Caco-2 (cell line): ENCODE results near the gene MMP20. TPM values are rescaled to one million over a fixed set of nuclear protein-coding genes. Genes with fewer than 3 reads are reported as not detected.

Experiments
- BruUV-seq: library from RNA; stranded (reverse); fragments of 400-500 nt; replicated peaks from 2 replicates; lab custom pipeline; 2021; lab: Mats Ljungman, UMichigan
- CTCF ChIA-PET: fragments of 300-600 bp; sonication (Branson Sonifier 250); formaldehyde crosslinking; loops from one replicate; lab custom pipeline; 2022; ENCODE audit warnings: antibody characterized with exemption; lab: Charles Lee
- POLR2A ChIA-PET: fragments of 300-600 bp; sonication (Branson Sonifier 250); formaldehyde crosslinking; loops from one replicate; lab custom pipeline; 2022; ENCODE audit warnings: antibody characterized with exemption; lab: Charles Lee
- DNase-seq, 2 experiments: peaks; one replicate each; pipeline versions ENCODE4 v3.0.0 to v3.0.0-alpha.2; 2020 to 2022
- H3K27me3 ChIP-seq: replicated peaks from 2 replicates; pipeline ENCODE4 v1.6.0; 2011; ENCODE audit warnings: low read length; ENCODE audit not compliant: control insufficient read depth, insufficient read depth
- H3K36me3 ChIP-seq: 2 replicates; pipeline ENCODE4 v1.5.1; 2011; ENCODE audit warnings: low read length; ENCODE audit not compliant: control insufficient read depth, insufficient read depth
- H3K4me1 ChIP-seq: fragments of 250-450 bp; sonication (Bioruptor Pico); 2 replicates; pipeline ENCODE4 v1.5.1; 2020; ENCODE audit warnings: mild to moderate bottlenecking
- H3K4me3 ChIP-seq: 2 replicates; pipeline ENCODE4 v1.5.1; 2011; ENCODE audit warnings: low read depth, mild to moderate bottlenecking, control low read depth, low read length
- H3K9me3 ChIP-seq: fragments of 250-450 bp; sonication (Bioruptor Pico); 2 replicates; pipeline ENCODE4 v1.5.1; 2020; ENCODE audit warnings: mild to moderate bottlenecking, moderate library complexity
- H3K27ac Mint-ChIP-seq: one replicate; pipeline ENCODE4 v1.8.0; 2022; ENCODE audit warnings: mixed read lengths; ENCODE audit not compliant: unreplicated experiment
- H3K27me3 Mint-ChIP-seq: one replicate; pipeline ENCODE4 v1.8.0; 2022; ENCODE audit warnings: mixed read lengths; ENCODE audit not compliant: insufficient read depth, unreplicated experiment
- H3K36me3 Mint-ChIP-seq: one replicate; pipeline ENCODE4 v1.8.0; 2022; ENCODE audit warnings: mild to moderate bottlenecking, mixed read lengths; ENCODE audit not compliant: insufficient read depth, unreplicated experiment
- H3K4me1 Mint-ChIP-seq: one replicate; pipeline ENCODE4 v1.8.0; 2022; ENCODE audit warnings: low read depth, mixed read lengths; ENCODE audit not compliant: unreplicated experiment
- H3K4me3 Mint-ChIP-seq: one replicate; pipeline ENCODE4 v1.8.0; 2022; ENCODE audit warnings: mild to moderate bottlenecking, moderate library complexity, mixed read lengths; ENCODE audit not compliant: unreplicated experiment
- H3K9me3 Mint-ChIP-seq: one replicate; pipeline ENCODE4 v1.8.0; 2022; ENCODE audit warnings: mixed read lengths; ENCODE audit not compliant: unreplicated experiment
- CTCF ChIP-seq, 2 experiments: fragments of 200-600 bp in 1 of 2; IDR thresholded peaks; 1 replicate in 1 of 2; 2 replicates in 1 of 2; pipeline versions ENCODE4 v1.5.1 to v1.8.0; 2011 to 2022; ENCODE audit warnings: antibody characterized with exemption in 1 of 2, control low read depth in 1 of 2, inconsistent platforms in 1 of 2, low read depth in 1 of 2, low read length in 1 of 2, mild to moderate bottlenecking in 1 of 2, moderate library complexity in 1 of 2; ENCODE audit not compliant: insufficient read depth in 1 of 2, severe bottlenecking in 1 of 2, unreplicated experiment in 1 of 2
- intact Hi-C: fragments of 100-400 bp; cut with micrococcal nuclease; formaldehyde crosslinking; loops from one replicate; pipeline ENCODE4 v1.10.0; 2022; ENCODE audit not compliant: unreplicated experiment
- total RNA-seq: library from RNA; stranded (reverse); gene quantifications from 2 replicates; pipeline ENCODE4 v1.2.3, GENCODE V29; 2022

Gene MMP20
- total RNA-seq, 1 experiment from 2014 or later = not detected

GRCh38 chr11:102661040-102661439, 35.9 kb upstream of the MMP20 start:
- no peak for TF ChIP-seq CTCF (IDR thresholded peaks at IDR 0.05; ENCODE audit: insufficient read depth in 1 of 2, low read depth in 1 of 2, low read length in 1 of 2, severe bottlenecking in 1 of 2, unreplicated experiment in 1 of 2)
- Histone ChIP-seq H3K4me3 (no peak overlapping the region), H3K4me1 (no peaks in the 10 kb centered on the region), H3K9me3 (0 out of 2 replicates have a peak, but pooled peaks cover 3% of the 10 kb centered on the region), H3K27me3 (no peaks in the 10 kb centered on the region), H3K36me3 (no peaks in the 10 kb centered on the region)
- H3K27ac Mint-ChIP-seq = no peak overlapping the region
- H3K27me3 Mint-ChIP-seq = peaks cover 10% of the 10 kb centered on the region
- peaks cover 4% of the 10 kb centered on the region for H3K4me1 Mint-ChIP-seq
- no TSS peak for BruUV-seq
- ChIA-PET POLR2A (no interaction called here), CTCF (no interaction called here)
- no peak overlapping the region for H3K4me3 Mint-ChIP-seq
- H3K36me3 Mint-ChIP-seq = no peaks in the 10 kb centered on the region
- intact Hi-C loops = loop anchor here (10.0 kb wide), 1 partner anchor 126 kb away; the partner anchor contains the start of gene MMP7
- DNase-seq = no peak
- H3K9me3 Mint-ChIP-seq = peaks cover 4% of the 10 kb centered on the region

GRCh38 chr11:102656528-102656927, 31.4 kb upstream of the MMP20 start:
- no peak overlapping the region for H3K27ac Mint-ChIP-seq
- DNase-seq = no peak
- no peaks in the 10 kb centered on the region for H3K4me1 Mint-ChIP-seq
- intact Hi-C loops = no loop called here
- Histone ChIP-seq H3K36me3 (no peaks in the 10 kb centered on the region), H3K9me3 (peaks cover 13% of the 10 kb centered on the region; the same call in 1 of the 2 replicates), H3K4me1 (no peaks in the 10 kb centered on the region), H3K27me3 (no peaks in the 10 kb centered on the region), H3K4me3 (no peak overlapping the region)
- no peak for TF ChIP-seq CTCF (IDR thresholded peaks at IDR 0.05; ENCODE audit: insufficient read depth in 1 of 2, low read depth in 1 of 2, low read length in 1 of 2, severe bottlenecking in 1 of 2, unreplicated experiment in 1 of 2)
- no TSS peak for BruUV-seq
- H3K36me3 Mint-ChIP-seq = peaks cover 5% of the 10 kb centered on the region
- POLR2A ChIA-PET = no interaction called here
- no peak overlapping the region for H3K4me3 Mint-ChIP-seq
- CTCF ChIA-PET = interaction anchor here (2.5 kb wide), 1 partner anchor 10 kb away, joined by 12 read pairs; no protein-coding TSS in a partner anchor
- peaks cover 19% of the 10 kb centered on the region for H3K9me3 Mint-ChIP-seq
- peaks cover 11% of the 10 kb centered on the region for H3K27me3 Mint-ChIP-seq

GRCh38 chr11:102655547-102655946, 30.4 kb upstream of the MMP20 start:
- intact Hi-C loops = no loop called here
- Mint-ChIP-seq H3K36me3 (peaks cover 5% of the 10 kb centered on the region), H3K4me3 (no peak overlapping the region), H3K27me3 (peaks cover 11% of the 10 kb centered on the region), H3K27ac (no peak overlapping the region), H3K9me3 (peaks cover 19% of the 10 kb centered on the region), H3K4me1 (no peaks in the 10 kb centered on the region)
- Histone ChIP-seq H3K4me1 (no peaks in the 10 kb centered on the region), H3K4me3 (no peak overlapping the region), H3K27me3 (no peaks in the 10 kb centered on the region), H3K9me3 (peaks cover 13% of the 10 kb centered on the region; the same call in 1 of the 2 replicates), H3K36me3 (no peaks in the 10 kb centered on the region)
- ChIA-PET CTCF (interaction anchor here (2.9 kb wide), 1 partner anchor 11 kb away, joined by 11 read pairs; no protein-coding TSS in a partner anchor), POLR2A (no interaction called here)
- TF ChIP-seq CTCF (IDR thresholded peaks at IDR 0.05; ENCODE audit: insufficient read depth in 1 of 2, low read depth in 1 of 2, low read length in 1 of 2, severe bottlenecking in 1 of 2, unreplicated experiment in 1 of 2) = no peak
- DNase-seq = no peak
- no TSS peak for BruUV-seq
